GM04503 (cell line): Measurements from ENCODE around the gene DHX30.
"Not testable (repeated sequence)": the region's sequence is repeated elsewhere in the genome, so short reads cannot be mapped to it uniquely, and the experiment has no call there.

ENCODE experiments used
- DNase-seq: peaks from one replicate; pipeline ENCODE4 v3.0.0-alpha.2; 2012; ENCODE audit warnings: low read depth

The DHX30 gene

GRCh38 chr3:47802734-47803479 is at the start of gene DHX30:
DHX30 (plus strand) TSS chr3:47803138; CDS start chr3:47810684, 7,546 bp downstream.
- no peak for DNase-seq

DNA sequence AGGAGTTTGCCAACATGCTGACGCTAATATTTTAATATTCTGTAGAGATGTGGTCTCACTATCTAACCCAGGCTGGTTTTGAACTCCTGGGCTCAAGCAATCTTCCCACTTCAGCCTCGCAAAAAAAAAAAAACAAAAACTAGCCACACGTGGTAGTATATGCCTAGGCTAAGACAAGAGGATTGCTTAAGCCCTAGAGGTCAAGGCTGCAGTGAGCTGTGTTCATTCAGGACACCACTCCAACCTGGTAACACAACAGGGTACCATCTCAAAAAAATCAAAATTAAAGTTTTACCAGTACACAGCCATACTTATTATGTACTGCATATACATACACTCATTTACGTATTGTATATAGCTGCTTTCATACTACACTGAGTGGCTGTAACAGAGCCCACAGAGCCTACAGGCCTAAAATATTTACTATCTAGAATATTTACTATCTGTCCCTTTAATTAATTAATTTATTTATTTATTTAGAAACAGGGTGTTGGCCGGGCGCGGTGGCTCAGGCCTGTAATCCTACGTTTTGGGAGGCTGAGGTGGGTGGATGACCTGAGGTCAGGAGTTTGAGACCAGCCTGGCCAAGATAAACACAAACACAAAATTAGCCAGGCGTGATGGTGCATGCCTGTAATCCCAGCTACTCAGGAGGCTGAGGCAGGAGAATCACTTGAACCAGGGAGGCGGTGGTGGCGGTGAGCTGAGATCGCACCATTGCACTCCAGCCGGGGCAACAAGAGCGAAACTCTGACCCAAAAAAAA is 44.5 kb upstream of the DHX30 start:
- no peak for DNase-seq

DNA sequence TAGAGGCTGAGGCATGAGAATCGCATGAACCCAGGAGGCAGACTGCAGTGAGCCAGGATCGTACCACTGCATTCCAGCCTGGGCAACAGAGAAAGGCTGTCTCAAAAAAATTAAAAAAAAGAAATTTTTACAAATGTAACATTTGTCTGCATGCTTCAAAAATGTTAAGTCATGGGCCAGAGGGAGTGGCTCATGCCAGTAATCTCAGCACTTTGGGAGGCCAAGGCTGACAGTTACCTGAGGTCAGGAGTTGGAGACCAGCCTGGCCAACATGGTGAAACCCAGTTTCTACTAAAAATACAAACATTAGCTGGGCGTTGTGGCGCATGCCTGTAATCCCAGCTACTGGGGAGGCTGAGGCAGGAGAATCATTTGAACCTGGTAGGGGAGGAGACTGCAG is 42.7 kb upstream of the DHX30 start:
- not testable (repeated sequence) for DNase-seq

- DNase-seq = no peak
Measured at GRCh38 chr3:47761046-47761445, 41.9 kb upstream of the DHX30 start.

DNA sequence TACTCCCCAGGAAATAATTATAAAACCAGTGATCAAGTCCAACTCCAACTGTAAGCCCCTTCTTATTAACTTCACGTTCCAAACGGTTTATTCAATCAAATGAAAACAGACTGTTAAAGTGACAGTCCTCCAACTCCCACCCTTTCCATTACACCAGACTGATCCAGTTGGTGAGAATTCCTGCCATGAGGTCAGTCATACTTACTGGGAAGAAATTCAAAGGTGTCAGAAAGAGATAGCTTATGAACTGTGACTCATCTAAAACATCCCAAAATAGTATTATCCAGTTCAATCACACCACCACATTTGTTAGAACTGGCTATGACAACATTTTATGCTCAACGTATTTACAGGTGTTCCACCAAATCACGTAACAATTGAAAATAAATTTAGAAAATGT is 40.7 kb upstream of the DHX30 start:
- DNase-seq = no peak

- no peak for DNase-seq
Measured at GRCh38 chr3:47766186-47766585, 36.8 kb upstream of the DHX30 start.

DNA sequence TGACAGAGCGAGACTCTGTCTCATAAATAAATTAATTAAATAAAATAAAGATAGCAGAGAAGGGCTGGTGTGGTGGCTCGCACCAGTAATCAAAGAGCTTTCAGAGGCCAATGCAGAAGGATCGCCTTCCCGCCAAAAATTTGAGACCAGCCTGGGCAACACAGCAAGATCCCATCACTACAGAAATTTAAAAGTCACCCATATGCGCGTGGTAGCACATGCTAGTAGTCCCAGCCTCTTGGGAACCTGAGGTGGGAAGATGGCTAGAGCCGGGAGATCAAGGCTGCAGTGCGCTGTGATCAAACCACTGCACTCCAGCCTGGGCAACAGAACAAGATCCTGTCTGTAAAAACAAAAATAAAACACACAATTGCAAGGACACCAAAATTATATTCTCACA is 30.9 kb upstream of the DHX30 start:
- DNase-seq = no peak

DNA sequence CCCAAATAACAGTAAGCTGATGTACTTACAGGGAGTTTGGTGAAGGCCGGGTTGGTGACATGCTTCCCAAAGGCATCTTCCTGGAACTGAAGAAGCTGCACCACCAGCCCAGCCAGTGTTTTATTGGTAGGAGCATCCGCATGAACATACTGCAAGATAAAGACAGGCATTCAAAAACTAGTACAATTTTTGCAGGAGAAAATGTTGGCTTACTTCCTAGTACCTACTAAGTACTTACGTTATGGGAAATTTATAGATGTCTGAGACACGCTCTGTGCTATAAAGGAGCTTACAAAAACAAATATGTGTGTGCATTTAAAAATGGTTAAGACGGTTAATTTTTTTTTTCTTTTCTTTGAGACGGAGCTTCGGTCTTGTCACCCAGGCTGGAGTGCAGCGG is 30.1 kb upstream of the DHX30 start:
- DNase-seq = no peak

DNA sequence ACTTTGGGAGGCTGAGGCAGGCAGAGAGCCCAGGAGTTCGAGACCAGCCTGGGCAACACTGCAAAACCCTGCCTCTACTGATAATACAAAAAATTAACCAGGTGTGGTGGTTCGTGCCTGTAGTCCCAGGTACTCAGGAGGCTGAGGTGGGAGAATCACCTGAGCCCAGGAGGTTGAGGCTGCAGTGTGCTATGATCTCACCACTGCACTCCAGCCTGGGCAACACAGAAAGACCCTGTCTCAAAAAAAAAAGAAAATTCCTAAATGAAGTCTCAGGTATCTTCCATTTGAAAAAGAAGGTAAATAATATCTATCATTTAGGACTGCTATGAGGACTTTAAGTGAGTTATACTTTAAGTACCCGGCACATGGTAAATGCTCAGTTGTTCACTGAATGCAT is 24.2 kb upstream of the DHX30 start:
- no peak for DNase-seq

GRCh38 chr3:47780741-47781684 is 21.9 kb upstream of the DHX30 start:
- no peak for DNase-seq

- DNase-seq = peak; percentile 75
Measured at GRCh38 chr3:47781685-47782445, 21.1 kb upstream of the DHX30 start, which contains the start of gene SMARCC1. SMARCC1 (minus strand) TSS chr3:47781893; CDS start chr3:47781797, 96 bp downstream.

DNA sequence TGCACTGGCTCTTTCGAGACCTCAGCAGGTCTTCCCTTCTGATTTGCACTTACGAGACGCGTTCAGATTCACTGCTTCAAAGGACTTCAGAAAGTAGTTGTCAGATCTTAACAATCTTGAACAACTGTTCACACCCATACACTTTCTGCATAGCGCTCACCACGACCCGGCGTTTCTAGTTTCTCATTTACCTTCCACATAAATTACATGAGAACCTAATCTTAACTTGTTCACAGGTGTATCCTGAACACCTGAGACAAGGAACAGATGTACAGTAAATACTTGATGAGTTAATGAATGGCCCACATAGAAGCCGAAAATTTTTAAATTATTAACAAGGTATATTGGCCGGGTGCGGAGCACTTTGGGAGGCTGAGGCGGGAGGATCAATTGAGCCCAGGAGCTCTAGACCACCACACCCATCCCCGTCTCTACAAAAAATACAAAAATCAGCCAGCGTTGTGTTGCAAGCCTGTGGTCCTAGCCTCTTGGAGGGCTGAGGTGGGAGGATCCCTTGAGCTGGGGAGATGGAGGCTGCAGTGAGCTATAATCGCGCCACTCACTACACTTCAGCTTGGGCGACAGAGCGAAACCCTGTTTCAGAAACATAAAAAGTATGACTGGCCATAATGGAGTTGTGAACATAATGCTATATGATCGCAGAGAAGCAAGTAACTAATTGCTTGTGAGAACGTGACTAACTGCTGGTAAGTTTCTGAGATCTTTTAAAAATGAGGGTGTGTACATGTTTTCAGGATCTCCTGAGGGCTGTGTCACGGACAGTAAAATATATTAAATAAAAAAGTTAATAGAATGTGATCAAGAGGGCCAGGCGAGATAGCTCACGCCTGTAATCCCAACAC is 20.3 kb upstream of the DHX30 start:
- no peak for DNase-seq

- DNase-seq = no peak
Measured at GRCh38 chr3:47783673-47784072, 19.3 kb upstream of the DHX30 start.

DNA sequence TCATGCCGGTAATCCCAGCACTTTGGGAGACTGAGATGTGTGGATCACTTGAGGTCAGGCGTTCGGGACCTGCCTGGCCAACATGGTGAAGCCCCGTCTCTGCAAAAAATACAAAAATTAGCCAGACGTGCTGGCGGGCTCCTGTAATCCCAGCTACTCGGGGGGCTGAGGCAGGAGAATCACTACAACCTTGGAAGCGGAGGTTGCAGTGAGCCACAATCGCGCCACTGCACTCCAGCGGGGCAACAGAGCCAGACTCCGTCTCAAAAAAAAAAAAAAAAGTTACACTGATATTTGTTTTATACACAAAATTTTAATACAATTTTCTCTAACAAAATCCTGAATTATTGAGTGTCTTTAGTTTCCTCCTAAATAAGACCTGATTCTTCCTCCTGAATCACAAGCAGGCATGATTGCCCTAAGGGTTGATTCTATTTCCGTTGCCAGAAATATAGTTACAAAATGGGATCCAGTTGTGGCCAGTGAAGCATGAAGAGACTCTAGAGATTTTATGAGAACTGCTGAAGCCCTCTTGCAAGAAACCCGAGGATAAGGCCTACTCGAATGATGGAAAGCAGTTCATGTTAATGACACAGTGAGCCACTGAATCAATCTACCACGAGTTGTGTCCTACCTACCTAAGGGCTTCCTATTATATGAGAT is 11.6 kb upstream of the DHX30 start:
- DNase-seq = no peak

DNA sequence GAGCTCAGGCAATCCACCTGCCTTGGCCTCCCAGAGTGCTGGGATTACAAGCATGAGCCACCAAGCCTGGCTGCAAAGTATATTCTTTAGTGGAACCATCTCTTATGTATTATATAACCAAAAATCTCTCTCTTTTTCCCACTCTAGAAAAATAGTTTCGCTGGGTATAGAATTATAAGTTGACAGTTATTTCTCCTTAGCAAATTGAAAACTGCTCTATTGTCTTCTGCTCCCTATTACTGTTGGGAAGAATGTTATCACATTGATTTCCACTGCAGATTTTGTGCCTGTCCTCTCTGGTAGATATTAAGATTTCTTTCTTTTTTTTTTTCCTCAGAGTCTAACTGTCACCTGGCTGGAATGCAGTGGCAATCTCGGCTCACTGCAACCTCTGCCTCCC is 10.2 kb upstream of the DHX30 start:
- DNase-seq = no peak

DNA sequence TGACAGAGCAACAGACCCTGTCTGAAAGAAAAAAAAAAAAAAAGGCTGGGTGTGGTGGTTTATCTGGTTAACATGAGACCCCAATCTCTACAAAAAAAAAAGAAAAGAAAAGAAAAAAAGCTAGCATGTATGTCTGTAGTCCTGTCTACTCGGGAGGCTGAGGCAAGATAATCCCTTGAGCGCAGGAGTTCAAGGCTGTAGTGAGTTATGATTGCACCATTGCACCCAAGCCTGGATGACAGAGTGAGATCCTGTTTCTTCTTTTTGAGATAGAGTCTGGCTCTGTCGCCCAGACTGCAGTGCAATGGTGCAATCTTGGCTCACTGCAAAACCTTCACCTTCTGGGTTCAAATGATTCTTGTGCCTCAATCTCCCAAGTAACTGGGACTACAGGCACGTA is 8.4 kb upstream of the DHX30 start:
- DNase-seq = no peak

GRCh38 chr3:47799733-47800132 is 3.2 kb upstream of the DHX30 start:
- no peak for DNase-seq

DNA sequence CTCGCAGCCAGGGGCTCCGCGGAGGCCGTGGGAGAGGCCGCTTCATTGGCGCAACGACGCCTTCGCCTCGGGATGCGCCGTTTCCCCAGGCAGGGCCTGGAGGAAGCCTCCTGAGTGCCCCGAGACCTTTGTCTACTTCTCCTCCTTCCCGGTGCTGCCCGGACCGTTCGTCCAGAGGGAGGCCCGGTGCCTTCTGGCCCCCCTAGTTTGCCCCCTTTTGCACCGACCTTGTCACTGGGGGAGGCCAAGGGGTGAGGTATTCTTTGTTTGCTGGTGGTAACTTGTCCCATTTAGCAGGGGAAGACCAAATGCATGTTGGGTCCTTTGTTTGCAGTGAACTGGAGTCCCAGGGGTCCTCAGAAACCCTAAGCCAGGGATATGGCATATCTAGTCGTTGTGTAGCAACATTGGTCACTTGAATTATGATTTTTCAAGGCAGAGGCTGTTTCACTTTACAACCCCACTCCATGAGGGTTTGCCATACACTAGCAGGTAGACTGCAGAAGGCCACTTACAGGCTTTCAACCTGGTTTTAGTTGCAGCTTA is 615 bp downstream of the DHX30 start:
- DNase-seq = no peak

- no peak for DNase-seq
Measured at GRCh38 chr3:47804577-47804976, 1.6 kb downstream of the DHX30 start.
